Muscle of leg (tissue), 16 donors: ENCODE measurements around the gene ANO2. TPM values are rescaled to one million over a fixed set of nuclear protein-coding genes. Genes with fewer than 3 reads are reported as not detected.
A peak's percentile ranks its signal among the peaks of the same experiment; 100 is the strongest.

ENCODE experiments used
- DNase-seq: peaks from one replicate; pipeline ENCODE4 v3.0.0; 2013
- H3K27ac ChIP-seq: one replicate; pipeline ENCODE4 v1.5.1; 2013; ENCODE audit warnings: mild to moderate bottlenecking, low read length, control low read depth
- H3K27me3 ChIP-seq: one replicate; pipeline ENCODE4 v1.6.1; 2013; ENCODE audit warnings: low read length; ENCODE audit not compliant: control insufficient read depth, insufficient read depth
- H3K36me3 ChIP-seq: one replicate; pipeline ENCODE4 v1.6.1; 2013; ENCODE audit warnings: low read length; ENCODE audit not compliant: control insufficient read depth, insufficient read depth
- H3K4me1 ChIP-seq: one replicate; pipeline ENCODE4 v1.6.1; 2013; ENCODE audit warnings: low read length; ENCODE audit not compliant: control insufficient read depth, insufficient read depth
- H3K4me3 ChIP-seq: one replicate; pipeline ENCODE4 v1.5.1; 2013; ENCODE audit warnings: low read length, control low read depth
- H3K9me3 ChIP-seq: replicated peaks from 2 replicates; pipeline ENCODE4 v1.6.1; 2013; ENCODE audit warnings: low read depth, low read length; ENCODE audit not compliant: control insufficient read depth
- WGBS: methylation state at CpG from one replicate; pipeline ENCODE4 v1.1.5; 2013; ENCODE audit warnings: missing lambda C conversion rate; ENCODE audit not compliant: insufficient coverage; 5-methylcytosine and 5-hydroxymethylcytosine counted together
- long read RNA-seq, 11 donors: transcript quantifications; one replicate each; lab custom pipeline, GENCODE V29; 2026
- polyA plus RNA-seq, 8 donors: library from polyadenylated mRNA; unstranded; fragments of 120-200 nt; gene quantifications; one replicate each; pipeline versions ENCODE4 v1.2.1 to v1.2.3, GENCODE V29; 2013; ENCODE audit warnings: inconsistent platforms in 1 of 8, low replicate concordance in 1 of 8; ENCODE audit not compliant: insufficient read length in 8 of 8, insufficient read depth in 1 of 8
- total RNA-seq: library from RNA; stranded (reverse); fragments of 120-200 nt; gene quantifications from one replicate; pipeline ENCODE4 v1.2.4, GENCODE V29; 2013

The ANO2 gene
- total RNA-seq (3.4 TPM), polyA plus RNA-seq (1 to 10 TPM; 2.5 to 5.9 (median 3.5) TPM)
- long read RNA-seq, donor 1, result 0 reads
- long read RNA-seq, donor 2, result 0 reads
- long read RNA-seq, donor 3, result 0 reads
- long read RNA-seq, donor 4, result 0 reads
- long read RNA-seq, donor 5, result 0 reads
- long read RNA-seq, donor 6, result 0 reads
- long read RNA-seq, donor 7, result 0 reads
- long read RNA-seq, donor 8, result 0 reads
- long read RNA-seq, donor 9, result 0 reads
- long read RNA-seq, donor 10, result 0 reads
- long read RNA-seq, donor 11, result 0 reads

- Histone ChIP-seq H3K27ac (no peak within 1 kb of the TSS), H3K36me3 (no peaks in the 10 kb centered on the region), H3K27me3 (peaks cover 35% of the 10 kb centered on the region), H3K4me3 (peak within 1 kb of the TSS; percentile 48), H3K9me3 (no peaks in the 10 kb centered on the region), H3K4me1 (peaks cover 8% of the 10 kb centered on the region)
- under 1% methylated on average over 58 of the region's 66 CpGs for WGBS
- peak; percentile 46 for DNase-seq
Observed at GRCh38 chr12:5945071-5946008, at the start of gene ANO2. Gene ANO2 (minus strand): TSS chr12:5945259. CDS start chr12:5945217, 42 bp downstream.

- no peak for DNase-seq
- no peaks in the 10 kb centered on the region for H3K9me3 ChIP-seq
- no peaks in the 10 kb centered on the region for H3K4me1 ChIP-seq
- no peaks in the 10 kb centered on the region for H3K36me3 ChIP-seq
- WGBS, result 50% methylated on average over 1 of the region's 3 CpGs
- no peak overlapping the region for H3K4me3 ChIP-seq
- peaks cover 2% of the 10 kb centered on the region for H3K27me3 ChIP-seq
- no peak overlapping the region for H3K27ac ChIP-seq
Observed at GRCh38 chr12:5989621-5990020, 44.6 kb upstream of the ANO2 start.

DNA sequence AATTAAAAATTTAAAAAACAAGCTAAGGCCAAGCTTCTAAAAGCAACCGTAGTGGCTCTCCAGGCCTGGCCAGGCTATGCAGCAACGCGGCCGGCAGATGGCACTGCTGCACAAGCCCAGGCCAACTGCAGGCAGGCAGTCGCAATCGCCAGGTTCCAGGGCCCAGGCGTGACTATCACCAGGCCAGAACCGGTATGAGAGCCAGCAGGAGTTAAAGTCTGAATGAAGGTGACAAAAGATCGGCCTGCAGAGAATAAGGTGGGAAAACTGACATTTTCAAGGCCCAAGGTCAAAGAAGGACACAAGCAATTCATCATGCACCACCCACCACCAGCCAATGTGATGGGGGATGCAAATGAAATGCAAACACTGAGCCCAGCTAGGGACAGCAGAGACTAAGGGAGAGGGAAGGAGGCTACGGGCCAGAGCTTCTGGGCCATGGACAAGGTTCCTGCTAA, 43.6 kb upstream of the ANO2 start:
- Histone ChIP-seq H3K36me3 (no peaks in the 10 kb centered on the region), H3K27ac (no peak overlapping the region), H3K27me3 (peaks cover 2% of the 10 kb centered on the region), H3K4me3 (no peak overlapping the region), H3K4me1 (no peaks in the 10 kb centered on the region), H3K9me3 (no peaks in the 10 kb centered on the region)
- WGBS, result 4% methylated on average over 7 of the region's 10 CpGs
- peak; percentile 75 for DNase-seq

DNA sequence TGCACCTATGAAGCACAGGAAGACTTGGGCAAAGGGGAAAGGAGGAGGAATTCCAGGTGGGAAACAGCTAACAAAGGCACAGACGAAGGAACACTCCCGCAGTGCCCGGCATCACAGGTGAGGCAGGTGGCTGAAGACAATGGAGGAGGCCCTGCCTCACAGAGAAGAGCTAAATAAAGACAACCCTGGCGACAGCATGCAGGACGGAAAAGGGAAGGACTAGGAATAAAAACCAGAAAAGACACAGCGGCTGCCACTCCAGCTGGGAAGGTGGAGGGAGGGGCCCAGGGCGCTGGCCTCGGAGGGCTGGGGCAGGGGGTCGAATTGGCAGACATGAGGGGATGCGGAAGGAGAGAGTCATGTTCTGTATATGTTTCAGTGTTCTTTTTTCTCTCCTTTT, 43.0 kb upstream of the ANO2 start:
- H3K27me3 ChIP-seq, result peaks cover 2% of the 10 kb centered on the region
- H3K27ac ChIP-seq, result no peak overlapping the region
- no peaks in the 10 kb centered on the region for H3K9me3 ChIP-seq
- DNase-seq, result no peak
- WGBS, result 51% methylated on average over 6 of the region's 10 CpGs
- H3K36me3 ChIP-seq, result no peaks in the 10 kb centered on the region
- H3K4me3 ChIP-seq, result no peak overlapping the region
- H3K4me1 ChIP-seq, result no peaks in the 10 kb centered on the region

GRCh38 chr12:5987573-5987972, 42.5 kb upstream of the ANO2 start:
- Histone ChIP-seq H3K27ac (no peak overlapping the region), H3K4me1 (no peaks in the 10 kb centered on the region), H3K27me3 (peaks cover 2% of the 10 kb centered on the region), H3K9me3 (no peaks in the 10 kb centered on the region), H3K36me3 (no peaks in the 10 kb centered on the region), H3K4me3 (no peak overlapping the region)
- DNase-seq, result no peak
- 78% methylated on average over 3 of the region's 5 CpGs for WGBS

DNA sequence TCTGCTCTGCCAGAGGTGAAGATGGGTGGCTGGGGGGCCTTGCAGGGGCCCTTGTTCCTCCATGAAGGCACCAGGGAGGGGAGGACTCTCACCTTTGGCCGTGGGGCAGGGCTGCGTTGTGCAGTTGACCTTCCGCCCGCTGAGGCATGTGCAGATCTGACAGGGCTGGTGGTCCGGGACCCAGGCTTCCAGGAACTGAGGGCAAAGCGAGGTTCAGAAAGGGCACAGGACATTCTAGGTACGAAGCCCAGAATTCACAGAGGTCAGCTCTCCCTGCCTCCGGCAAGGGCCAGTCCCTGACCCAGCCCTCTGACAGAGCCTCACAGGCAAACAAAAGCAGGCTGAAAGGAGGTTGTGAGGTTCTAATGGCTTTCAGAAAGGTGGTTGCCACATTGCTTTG, 40.4 kb upstream of the ANO2 start:
- Histone ChIP-seq H3K4me1 (no peaks in the 10 kb centered on the region), H3K36me3 (no peaks in the 10 kb centered on the region), H3K27me3 (peaks cover 2% of the 10 kb centered on the region), H3K9me3 (no peaks in the 10 kb centered on the region), H3K27ac (no peak overlapping the region), H3K4me3 (no peak overlapping the region)
- no peak for DNase-seq
- 74% methylated on average over 8 of the region's 8 CpGs for WGBS

DNA sequence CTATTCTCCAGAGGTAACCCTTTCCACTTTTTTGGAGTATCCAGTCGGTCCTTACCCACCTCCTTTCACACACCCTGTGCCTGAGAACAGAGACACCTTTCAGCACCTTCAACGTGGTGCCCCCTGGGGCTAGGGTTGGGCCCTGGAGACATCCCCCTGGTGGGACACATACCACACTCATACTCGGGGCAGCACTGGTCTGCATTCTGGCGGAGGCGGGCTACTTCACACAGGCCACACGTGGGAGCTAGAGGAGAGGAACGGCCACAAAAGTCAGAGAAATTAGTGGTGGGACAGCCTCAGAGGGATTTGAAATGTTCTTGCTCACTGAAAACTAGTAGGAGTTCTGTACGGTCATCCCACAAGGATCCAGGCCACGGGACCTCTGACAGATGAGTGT, 39.8 kb upstream of the ANO2 start:
- peaks cover 2% of the 10 kb centered on the region for H3K9me3 ChIP-seq
- 49% methylated on average over 5 of the region's 9 CpGs for WGBS
- H3K4me1 ChIP-seq, result no peaks in the 10 kb centered on the region
- no peak overlapping the region for H3K27ac ChIP-seq
- no peak for DNase-seq
- H3K4me3 ChIP-seq, result no peak overlapping the region
- no peaks in the 10 kb centered on the region for H3K36me3 ChIP-seq
- H3K27me3 ChIP-seq, result peaks cover 2% of the 10 kb centered on the region

GRCh38 chr12:5982106-5982505, 37.0 kb upstream of the ANO2 start:
- WGBS, result 80% methylated on average over 1 of the region's 4 CpGs
- no peaks in the 10 kb centered on the region for H3K36me3 ChIP-seq

GRCh38 chr12:5977556-5977955, 32.5 kb upstream of the ANO2 start:
- DNase-seq, result no peak
- Histone ChIP-seq H3K4me3 (no peak overlapping the region), H3K27ac (no peak overlapping the region), H3K9me3 (peaks cover 2% of the 10 kb centered on the region), H3K4me1 (no peaks in the 10 kb centered on the region), H3K36me3 (peaks cover 3% of the 10 kb centered on the region), H3K27me3 (no peaks in the 10 kb centered on the region)
- WGBS, result no CpG with 5 or more reads among the region's 6 CpGs

More at GRCh38 chr12:5982106-5982505, 37.0 kb upstream of the ANO2 start:
- no peak overlapping the region for H3K4me3 ChIP-seq
- no peak for DNase-seq
- H3K27ac ChIP-seq, result no peak overlapping the region
- H3K9me3 ChIP-seq, result peaks cover 2% of the 10 kb centered on the region
- no peaks in the 10 kb centered on the region for H3K4me1 ChIP-seq
- H3K27me3 ChIP-seq, result peaks cover 2% of the 10 kb centered on the region

- Histone ChIP-seq H3K4me3 (no peak overlapping the region), H3K27me3 (no peaks in the 10 kb centered on the region), H3K27ac (no peak overlapping the region), H3K4me1 (no peaks in the 10 kb centered on the region), H3K36me3 (peaks cover 3% of the 10 kb centered on the region), H3K9me3 (peaks cover 2% of the 10 kb centered on the region)
- no peak for DNase-seq
- WGBS, result 51% methylated on average over 4 of the region's 6 CpGs
Observed at GRCh38 chr12:5976711-5977110, 31.7 kb upstream of the ANO2 start.
